ENCODE measurements around the gene DGAT2. TPM values are rescaled to one million over a fixed set of nuclear protein-coding genes. Genes with fewer than 3 reads are reported as not detected.

DGAT2 gene
- total RNA-seq, 1 donor from 2014 or later, result 7.4 TPM

DNA sequence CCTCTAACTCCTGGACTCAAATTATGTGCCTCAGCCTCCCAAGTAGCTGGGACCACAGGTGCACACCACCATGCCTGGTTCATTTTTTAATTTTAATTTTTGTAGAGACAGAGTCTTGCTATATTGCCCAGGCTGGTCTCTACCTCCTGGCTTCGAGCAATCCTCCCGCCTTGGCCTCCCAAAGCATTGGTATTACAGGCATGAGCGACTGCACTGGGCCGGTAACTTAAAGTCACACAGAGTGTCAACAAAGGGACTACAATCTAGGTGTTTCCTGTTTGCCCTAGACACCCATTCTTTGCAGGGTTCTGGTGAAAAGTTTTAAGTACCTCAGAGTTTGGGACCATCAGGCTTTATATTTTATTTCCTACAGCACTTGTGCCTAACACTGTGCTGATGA is 54.8 kb downstream of the DGAT2 start:
- ATAC-seq (no peak), DNase-seq (no peak)
- Histone ChIP-seq H3K4me1 (peaks cover 69% of the 10 kb centered on the region), H3K27ac (peak overlapping the region; percentile 58), H3K9me3 (no peaks in the 10 kb centered on the region), H3K4me3 (no peak overlapping the region), H3K27me3 (ENCODE audit: low read depth) (no peaks in the 10 kb centered on the region), H3K36me3 (no peaks in the 10 kb centered on the region)
- intact Hi-C loops (cut with DNase I), result no loop called here
- TF ChIP-seq, protein P1, sequence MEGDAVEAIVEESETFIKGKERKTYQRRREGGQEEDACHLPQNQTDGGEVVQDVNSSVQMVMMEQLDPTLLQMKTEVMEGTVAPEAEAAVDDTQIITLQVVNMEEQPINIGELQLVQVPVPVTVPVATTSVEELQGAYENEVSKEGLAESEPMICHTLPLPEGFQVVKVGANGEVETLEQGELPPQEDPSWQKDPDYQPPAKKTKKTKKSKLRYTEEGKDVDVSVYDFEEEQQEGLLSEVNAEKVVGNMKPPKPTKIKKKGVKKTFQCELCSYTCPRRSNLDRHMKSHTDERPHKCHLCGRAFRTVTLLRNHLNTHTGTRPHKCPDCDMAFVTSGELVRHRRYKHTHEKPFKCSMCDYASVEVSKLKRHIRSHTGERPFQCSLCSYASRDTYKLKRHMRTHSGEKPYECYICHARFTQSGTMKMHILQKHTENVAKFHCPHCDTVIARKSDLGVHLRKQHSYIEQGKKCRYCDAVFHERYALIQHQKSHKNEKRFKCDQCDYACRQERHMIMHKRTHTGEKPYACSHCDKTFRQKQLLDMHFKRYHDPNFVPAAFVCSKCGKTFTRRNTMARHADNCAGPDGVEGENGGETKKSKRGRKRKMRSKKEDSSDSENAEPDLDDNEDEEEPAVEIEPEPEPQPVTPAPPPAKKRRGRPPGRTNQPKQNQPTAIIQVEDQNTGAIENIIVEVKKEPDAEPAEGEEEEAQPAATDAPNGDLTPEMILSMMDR (IDR thresholded peaks at IDR 0.05), result no peak

DNA sequence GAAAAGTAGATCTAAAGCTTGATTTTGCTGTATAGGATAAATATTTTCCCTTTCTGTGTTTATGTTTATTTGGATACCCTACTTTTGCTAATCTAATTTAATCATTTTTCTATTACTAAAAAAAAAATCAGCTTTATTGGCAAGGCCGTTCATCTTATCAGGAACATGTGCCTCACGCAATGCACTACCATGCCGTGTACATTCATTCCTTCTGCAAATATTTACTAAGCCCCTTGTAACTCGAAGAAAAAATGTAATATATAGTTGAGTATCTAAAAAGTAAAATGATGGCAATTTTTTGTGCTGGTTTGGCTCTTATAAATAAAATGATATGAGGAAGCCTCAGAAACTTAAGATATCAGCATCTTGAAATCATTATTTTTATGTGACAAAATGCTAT is 55.4 kb downstream of the DGAT2 start:
- Histone ChIP-seq H3K27ac (peak overlapping the region; percentile 58), H3K9me3 (no peaks in the 10 kb centered on the region), H3K4me3 (no peak overlapping the region), H3K36me3 (no peaks in the 10 kb centered on the region), H3K4me1 (peaks cover 68% of the 10 kb centered on the region), H3K27me3 (ENCODE audit: low read depth) (no peaks in the 10 kb centered on the region)
- TF ChIP-seq, protein P1 (IDR thresholded peaks at IDR 0.05), result no peak
- ATAC-seq (no peak), DNase-seq (no peak)
- intact Hi-C loops (cut with DNase I), result no loop called here

DNA sequence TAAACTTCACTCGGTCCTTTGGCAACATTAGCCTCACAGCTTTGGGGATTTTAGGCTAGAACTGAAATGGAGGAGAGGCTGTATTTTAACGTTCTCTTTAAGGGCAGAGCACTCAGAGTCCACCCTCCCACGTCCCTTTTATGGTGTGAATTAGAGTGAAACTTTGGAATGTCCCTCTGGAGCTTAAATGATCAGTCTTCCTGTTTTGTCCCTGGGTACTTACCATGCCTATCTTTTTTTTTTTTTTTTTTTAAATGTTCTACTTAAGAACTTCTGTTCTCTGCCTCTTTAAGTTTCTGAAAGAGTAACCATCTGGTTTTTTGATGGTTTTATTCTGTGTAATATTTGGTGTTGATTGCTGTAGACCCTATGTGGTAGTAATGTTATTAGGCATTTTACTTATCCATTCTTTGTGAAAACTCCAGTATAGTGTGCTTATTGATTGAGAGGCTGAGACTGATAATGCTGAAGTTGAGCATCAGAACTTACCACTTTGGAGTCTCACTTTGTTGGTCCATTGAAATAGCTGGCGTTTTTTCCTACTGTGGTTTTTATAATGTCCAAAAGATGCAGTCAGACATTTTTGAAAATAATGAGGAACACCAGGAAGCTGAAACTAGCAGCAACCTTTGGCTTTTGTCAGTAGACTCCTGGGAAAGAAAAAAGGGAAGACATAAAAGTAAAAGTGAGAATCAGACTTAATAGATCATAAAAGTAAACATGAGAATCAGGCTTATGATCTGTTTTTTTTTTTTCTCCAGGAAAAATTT is 58.1 kb downstream of the DGAT2 start:
- ATAC-seq, result peak; percentile 61 to 87
- intact Hi-C loops (cut with DNase I), result no loop called here

DNA sequence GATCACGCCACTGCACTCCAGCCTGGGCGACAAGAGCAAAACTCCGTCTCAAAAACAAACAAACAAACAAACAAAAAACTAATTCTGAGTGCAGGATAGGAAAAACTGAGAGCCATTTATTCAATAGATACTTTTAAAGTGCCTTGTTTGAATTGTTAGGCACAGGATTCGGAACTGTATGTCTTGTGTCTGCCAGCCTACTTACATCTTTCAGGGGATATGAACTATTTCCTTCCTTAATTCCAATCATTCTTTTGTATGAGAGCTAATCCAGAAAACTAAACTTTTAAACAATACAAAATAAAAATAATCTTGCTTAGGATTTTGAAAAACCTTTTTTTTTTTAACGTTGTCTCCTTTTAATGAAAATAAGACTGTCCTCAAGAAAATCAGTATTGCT is 59.0 kb downstream of the DGAT2 start:
- Histone ChIP-seq H3K27ac (peak overlapping the region; percentile 54), H3K9me3 (no peaks in the 10 kb centered on the region), H3K4me3 (no peak overlapping the region), H3K4me1 (peaks cover 65% of the 10 kb centered on the region), H3K27me3 (ENCODE audit: low read depth) (no peaks in the 10 kb centered on the region), H3K36me3 (no peaks in the 10 kb centered on the region)
- TF ChIP-seq, protein P1 (IDR thresholded peaks at IDR 0.05), result no peak
- intact Hi-C loops (cut with DNase I), result no loop called here
- ATAC-seq, result no peak
- DNase-seq, result no peak

More for the DNA sequence above, 58.1 kb downstream of the DGAT2 start:
- no peaks in the 10 kb centered on the region for H3K36me3 ChIP-seq
- TF ChIP-seq, protein P1 (IDR thresholded peaks at IDR 0.05), result no peak
- peaks cover 70% of the 10 kb centered on the region for H3K4me1 ChIP-seq
- peak overlapping the region; percentile 54 for H3K27ac ChIP-seq
- no peaks in the 10 kb centered on the region for H3K27me3 ChIP-seq (ENCODE audit: low read depth)
- no peak for DNase-seq
- H3K4me3 ChIP-seq, result no peak overlapping the region
- H3K9me3 ChIP-seq, result no peaks in the 10 kb centered on the region

DNA sequence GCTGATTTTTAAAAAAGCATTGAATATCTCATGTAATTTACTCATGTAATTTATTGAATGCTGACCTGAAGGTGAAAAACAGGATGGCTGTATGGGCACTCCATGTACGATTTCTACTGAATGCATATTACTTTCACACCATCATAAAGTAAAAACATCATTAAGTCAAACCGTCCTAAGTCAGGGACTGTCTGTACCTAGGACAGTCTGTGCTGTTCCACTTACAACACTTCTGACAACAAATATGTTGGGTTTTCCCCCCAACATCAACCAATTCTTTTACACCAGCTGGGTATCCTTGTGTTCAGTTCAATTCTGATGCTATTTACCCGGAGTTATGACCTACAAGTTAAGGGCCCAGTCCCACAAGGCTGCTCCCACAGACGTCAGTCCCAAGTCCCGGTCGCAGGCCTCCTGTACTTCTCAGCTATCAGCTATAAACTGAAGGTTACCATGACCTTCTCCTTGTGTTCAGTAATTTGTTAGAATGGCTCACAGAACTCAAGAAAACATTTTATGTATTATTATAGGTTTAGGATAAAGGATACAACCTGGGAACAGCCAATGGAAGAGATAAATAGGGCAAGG is 63.4 kb downstream of the DGAT2 start:
- intact Hi-C loops (cut with DNase I), result no loop called here
- TF ChIP-seq, protein P1 (IDR thresholded peaks at IDR 0.05), result no peak
- no peak overlapping the region for H3K27ac ChIP-seq
- no peak overlapping the region for H3K4me3 ChIP-seq
- H3K36me3 ChIP-seq, result no peaks in the 10 kb centered on the region
- DNase-seq, result no peak
- ATAC-seq, result no peak
- no peaks in the 10 kb centered on the region for H3K27me3 ChIP-seq (ENCODE audit: low read depth)
- H3K4me1 ChIP-seq, result peaks cover 23% of the 10 kb centered on the region
- no peaks in the 10 kb centered on the region for H3K9me3 ChIP-seq

Data from lower lobe of right lung (tissue), 2 donors.